ENCODE results near the gene ADGRV1.

DNA sequence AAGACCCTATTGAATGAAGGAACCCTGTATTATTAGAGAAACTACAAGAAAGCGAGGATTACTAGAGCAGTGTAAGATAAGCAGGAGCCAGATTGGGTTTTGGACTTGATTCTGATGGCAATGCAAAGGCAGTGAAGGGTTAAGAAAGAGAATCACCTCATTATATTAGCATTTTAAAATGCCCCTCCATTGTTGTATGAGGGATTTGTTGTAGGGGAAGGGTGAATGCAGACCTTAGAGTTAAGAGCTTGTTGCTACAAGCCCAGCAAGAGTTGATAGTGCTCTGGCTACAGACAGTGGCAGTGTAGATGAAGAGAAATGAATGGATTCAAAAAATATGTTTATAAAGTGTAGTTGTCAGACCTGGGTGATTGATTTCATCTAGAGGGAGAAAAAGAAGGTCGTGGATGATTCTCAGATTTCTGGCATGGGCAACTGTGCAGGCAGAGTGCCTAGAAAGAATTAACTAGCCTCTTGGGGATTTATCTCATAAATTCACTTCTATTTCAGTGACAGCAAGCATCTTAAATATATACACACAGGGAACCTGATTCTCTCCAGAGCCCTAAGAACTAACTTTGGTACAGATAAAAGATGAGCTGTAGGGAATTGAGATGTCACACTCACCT lies 479.7 kb downstream of the ADGRV1 start:
- TF ChIP-seq CTCF (IDR thresholded peaks at IDR 0.05; ENCODE audit: low read depth, low read length) = no peak
- no peak for TF ChIP-seq MAX (IDR thresholded peaks at IDR 0.05; ENCODE audit: low read depth, low read length)

Data from NB4 (cell line).